ENCODE data around the gene CFDP1.

Gene CFDP1

GRCh38 chr16:75248142-75248535 is 185.2 kb downstream of the CFDP1 start:
- no peak for FAIRE-seq

GRCh38 chr16:75247249-75247648 is 186.1 kb downstream of the CFDP1 start:
- no peak for FAIRE-seq

- no peak for FAIRE-seq
These were observed 186.6 kb downstream of the CFDP1 start for GRCh38 chr16:75246504-75247205.

- FAIRE-seq: no peak
These were observed 188.2 kb downstream of the CFDP1 start for GRCh38 chr16:75244844-75245758.

- no peak for FAIRE-seq
These were observed 189.0 kb downstream of the CFDP1 start for GRCh38 chr16:75244225-75244809.
